HCT116 (cell line): ENCODE results near the gene PCDH9. TPM values are rescaled to one million over a fixed set of nuclear protein-coding genes. Genes with fewer than 3 reads are reported as not detected.

Experiments used
- ATAC-seq: fragments of 200-7000 bp; cut with Tn5 transposase; 2 replicates; pipeline ENCODE4 v1.9.1; 2020; ENCODE audit warnings: mild to moderate bottlenecking, moderate library complexity
- BruUV-seq: library from RNA; stranded (reverse); fragments of 400-500 nt; replicated peaks from 2 replicates; lab custom pipeline; 2021; lab: Mats Ljungman, UMichigan
- CTCF ChIA-PET: fragments of 300-600 bp; sonication (Branson Sonifier 250); formaldehyde crosslinking; loops from one replicate; lab custom pipeline; 2021; ENCODE audit warnings: antibody characterized with exemption; lab: Charles Lee
- POLR2A ChIA-PET: fragments of 300-600, 350-600 bp; sonication (Branson Sonifier 250); formaldehyde crosslinking; loops from one replicate; lab custom pipeline; 2021; ENCODE audit warnings: antibody characterized with exemption; lab: Charles Lee
- RAD21 ChIA-PET, 2 experiments: fragments of 300-600 bp; sonication (Branson Sonifier 250); formaldehyde crosslinking; loops; one replicate each; lab custom pipeline; 2023; ENCODE audit warnings: low total read pairs in 2 of 2; ENCODE audit not compliant: uncharacterized antibody in 2 of 2, unreplicated experiment in 2 of 2, low non-redundant PET in 1 of 2; lab: Charles Lee
- DNase-seq: peaks from one replicate; pipeline ENCODE4 v3.0.0-alpha.2; 2010; ENCODE audit warnings: low read depth, low spot score
- H2AFZ ChIP-seq: fragments of 200-600 bp; shearing (Covaris generic), sonication (generic); 2 replicates; pipeline ENCODE4 v1.6.1; 2017; ENCODE audit warnings: low read depth, mixed run types, mixed read lengths, antibody characterized with exemption, low read length; ENCODE audit not compliant: poor library complexity, severe bottlenecking
- H3K27ac ChIP-seq: 2 replicates; pipeline ENCODE4 v1.5.1; 2012; ENCODE audit warnings: low read depth, low read length
- H3K27me3 ChIP-seq: fragments of 200-600 bp; sonication (generic); 2 replicates; pipeline ENCODE4 v1.6.1; 2016; ENCODE audit warnings: mixed run types, low read length, mixed read lengths; ENCODE audit not compliant: insufficient read depth
- H3K36me3 ChIP-seq, 2 experiments: fragments of 200-500 bp in 1 of 2; fragments of 200-600 bp in 1 of 2; sonication (Bioruptor generic) in 1 of 2; sonication (generic) in 1 of 2; 2 replicates each; pipeline versions ENCODE4 v1.5.1 to v1.6.1; 2014 to 2016; ENCODE audit warnings: low read length in 2 of 2, inconsistent platforms in 1 of 2, mixed read lengths in 1 of 2, mixed run types in 1 of 2; ENCODE audit not compliant: insufficient read depth in 2 of 2, control insufficient read depth in 1 of 2
- H3K4me1 ChIP-seq, 2 experiments: fragments of 200-600 bp in 1 of 2; sonication (generic) in 1 of 2; 2 replicates each; pipeline versions ENCODE4 v1.5.1 to v1.6.1; 2012 to 2017; ENCODE audit warnings: low read length in 2 of 2, inconsistent platforms in 1 of 2, mild to moderate bottlenecking in 1 of 2, mixed read lengths in 1 of 2, mixed run types in 1 of 2, moderate library complexity in 1 of 2; ENCODE audit not compliant: insufficient read depth in 2 of 2, control insufficient read depth in 1 of 2
- H3K4me2 ChIP-seq: fragments of 200-600 bp; sonication (generic); 2 replicates; pipeline ENCODE4 v1.6.1; 2017; ENCODE audit warnings: mixed run types, low read length, mixed read lengths
- H3K4me3 ChIP-seq, 2 experiments: fragments of 200-600 bp in 1 of 2; sonication (generic) in 1 of 2; replicated peaks in 1 of 2; 2 replicates each; pipeline ENCODE4 v1.5.1; 2011 to 2016; ENCODE audit warnings: low read length in 2 of 2, control low read depth in 1 of 2, low read depth in 1 of 2, mild to moderate bottlenecking in 1 of 2, mixed read lengths in 1 of 2, mixed run types in 1 of 2
- H3K79me2 ChIP-seq: fragments of 200-600 bp; sonication (generic); 2 replicates; pipeline ENCODE4 v1.6.1; 2017; ENCODE audit warnings: mild to moderate bottlenecking, mixed run types, low read length, moderate library complexity, mixed read lengths; ENCODE audit not compliant: insufficient read depth
- H3K9ac ChIP-seq: fragments of 200-600 bp; sonication (generic); 2 replicates; pipeline ENCODE4 v1.6.1; 2016; ENCODE audit warnings: low read length, mixed read lengths
- H3K9me2 ChIP-seq: fragments of 200-600 bp; sonication (generic), shearing (Covaris generic); 2 replicates; pipeline ENCODE4 v1.6.1; 2017; ENCODE audit warnings: mixed run types, mild to moderate bottlenecking, moderate library complexity; ENCODE audit not compliant: insufficient read depth
- H3K9me3 ChIP-seq, 2 experiments: fragments of 200-500 bp in 1 of 2; fragments of 200-600 bp in 1 of 2; sonication (Bioruptor generic) in 1 of 2; sonication (generic) in 1 of 2; 2 replicates each; pipeline ENCODE4 v1.6.1; 2014 to 2017; ENCODE audit warnings: low read length in 2 of 2, mixed read lengths in 2 of 2, inconsistent platforms in 1 of 2, low read depth in 1 of 2, mild to moderate bottlenecking in 1 of 2, mixed run types in 1 of 2, moderate library complexity in 1 of 2; ENCODE audit not compliant: control insufficient read depth in 1 of 2, insufficient read depth in 1 of 2
- H4K20me1 ChIP-seq: fragments of 200-600 bp; sonication (generic), shearing (Covaris generic); 2 replicates; pipeline ENCODE4 v1.6.1; 2017; ENCODE audit warnings: mixed run types, mild to moderate bottlenecking, moderate library complexity; ENCODE audit not compliant: insufficient read depth
- CBX3 ChIP-seq: IDR thresholded peaks from 2 replicates; pipeline ENCODE4 v1.6.1; 2012; ENCODE audit warnings: low read depth
- CEBPB ChIP-seq: IDR thresholded peaks from 2 replicates; pipeline ENCODE4 v1.6.1; 2012; ENCODE audit warnings: low read depth
- CTCF ChIP-seq, 3 experiments: fragments of 200-600 bp in 1 of 3; sonication (generic) in 1 of 3; IDR thresholded peaks in 2 of 3; conservative IDR thresholded peaks in 1 of 3; 2 replicates each; pipeline ENCODE4 v1.5.1; 2012 to 2017; ENCODE audit warnings: low read depth in 2 of 3, low read length in 2 of 3, antibody characterized with exemption in 1 of 3, borderline replicate concordance in 1 of 3, control low read depth in 1 of 3, mild to moderate bottlenecking in 1 of 3, mixed read lengths in 1 of 3, mixed run types in 1 of 3, moderate library complexity in 1 of 3; ENCODE audit not compliant: insufficient read depth in 1 of 3
- ELF1 ChIP-seq: IDR thresholded peaks from 2 replicates; pipeline ENCODE4 v1.6.1; 2012; ENCODE audit warnings: low read depth, borderline replicate concordance
- EZH2phosphoT487 ChIP-seq: fragments of 200-600 bp; IDR thresholded peaks from 2 replicates; pipeline ENCODE4 v1.6.1; 2018; ENCODE audit warnings: antibody characterized with exemption, borderline replicate concordance
- JUND ChIP-seq: IDR thresholded peaks from 2 replicates; pipeline ENCODE4 v1.6.1; 2012
- MAX ChIP-seq: IDR thresholded peaks from 2 replicates; pipeline ENCODE4 v1.6.1; 2012
- POLR2AphosphoS5 ChIP-seq: IDR thresholded peaks from 2 replicates; pipeline ENCODE4 v1.6.1; 2011; ENCODE audit warnings: mild to moderate bottlenecking, low read depth, low read length, moderate library complexity
- RAD21 ChIP-seq: IDR thresholded peaks from 2 replicates; pipeline ENCODE4 v1.6.1; 2012; ENCODE audit warnings: low read depth, mild to moderate bottlenecking
- REST ChIP-seq: IDR thresholded peaks from 2 replicates; pipeline ENCODE4 v1.6.1; 2012; ENCODE audit warnings: low read depth
- SP1 ChIP-seq: IDR thresholded peaks from 2 replicates; pipeline ENCODE4 v1.6.1; 2012; ENCODE audit warnings: low read depth
- SRF ChIP-seq: IDR thresholded peaks from 2 replicates; pipeline ENCODE4 v1.6.1; 2012; ENCODE audit warnings: low read depth
- TCF7L2 ChIP-seq: IDR thresholded peaks from 2 replicates; pipeline ENCODE4 v1.7.0; 2011; ENCODE audit warnings: borderline replicate concordance, inconsistent platforms; ENCODE audit not compliant: insufficient read depth, insufficient read length; ENCODE audit errors: extremely low read depth
- YY1 ChIP-seq: IDR thresholded peaks from 2 replicates; pipeline ENCODE4 v1.6.1; 2011; ENCODE audit warnings: low read length, low read depth, moderate library complexity, mild to moderate bottlenecking; ENCODE audit not compliant: insufficient replicate concordance; ENCODE audit errors: extremely low read depth
- ZBTB33 ChIP-seq: IDR thresholded peaks from 2 replicates; pipeline ENCODE4 v1.6.1; 2011; ENCODE audit warnings: mild to moderate bottlenecking, low read length, moderate library complexity; ENCODE audit not compliant: insufficient replicate concordance; ENCODE audit errors: extremely low read depth
- ZFX ChIP-seq: fragments of 450-650 bp; IDR thresholded peaks from 2 replicates; pipeline ENCODE4 v1.6.1; 2017
- ZNF274 ChIP-seq: fragments of 200-500 bp; sonication (Bioruptor generic); IDR thresholded peaks from 2 replicates; pipeline ENCODE4 v1.6.1; 2014; ENCODE audit warnings: mild to moderate bottlenecking, low read depth, low read length, inconsistent platforms
- intact Hi-C: fragments of 100-400 bp; cut with micrococcal nuclease; formaldehyde crosslinking; loops from 2 replicates; pipeline ENCODE4 v1.10.0; 2022
- total RNA-seq: library from RNA; stranded (reverse); gene quantifications from one replicate; pipeline ENCODE4 v1.2.1, GENCODE V29; 2021; ENCODE audit not compliant: unreplicated experiment

The PCDH9 gene
- total RNA-seq, 1 experiment from 2014 or later: 0.02 TPM

- Histone ChIP-seq H3K9me3 (no peaks in the 10 kb centered on the region), H4K20me1 (no peaks in the 10 kb centered on the region), H3K36me3 (no peaks in the 10 kb centered on the region), H2AFZ (no peak overlapping the region), H3K9me2 (no peaks in the 10 kb centered on the region), H3K4me1 (no peaks in the 10 kb centered on the region), H3K4me3 (no peak overlapping the region), H3K79me2 (no peaks in the 10 kb centered on the region), H3K4me2 (no peak overlapping the region), H3K27ac (no peak overlapping the region)
- POLR2A ChIA-PET: no interaction called here
- no TSS peak for BruUV-seq
- no peak for DNase-seq
- CTCF ChIA-PET: no interaction called here
- intact Hi-C loops: no loop called here
- TF ChIP-seq REST (no peak), ZNF274 (no peak), JUND (no peak), RAD21 (no peak), ZBTB33 (no peak), ELF1 (no peak), CBX3 (no peak), SP1 (no peak), ZFX (no peak), TCF7L2 (no peak), CEBPB (no peak), SRF (no peak), YY1 (no peak), EZH2phosphoT487 (no peak), MAX (no peak), CTCF (IDR thresholded peaks at IDR 0.05 in 2 of 3, conservative IDR thresholded peaks at IDR 0.05 in 1 of 3; ENCODE audit: borderline replicate concordance in 1 of 3, insufficient read depth in 1 of 3, low read depth in 2 of 3, low read length in 2 of 3) (no peak), POLR2AphosphoS5 (no peak)
- TF ChIP-seq, all 23 proteins: peak for 0
- ATAC-seq: no peak
- H3K9ac ChIP-seq: no peak overlapping the region
- RAD21 ChIA-PET: no interaction called here
- H3K27me3 ChIP-seq: no peaks in the 10 kb centered on the region
These were observed 330.2 kb downstream of the PCDH9 start for GRCh38 chr13:66899955-66900354.
